ENCODE data around the gene NEK11.
A peak's percentile ranks its signal among the peaks of the same experiment; 100 is the strongest.

GRCh38 chr3:131033480-131034080 is 6.9 kb downstream of the NEK11 start:
- TF ChIP-seq BHLHE40 (IDR thresholded peaks at IDR 0.05; ENCODE audit: borderline replicate concordance) (no peak), HDGF (IDR thresholded peaks at IDR 0.05; ENCODE audit: borderline replicate concordance) (no peak), TARDBP (IDR thresholded peaks at IDR 0.05) (no peak), ELF4 (IDR thresholded peaks at IDR 0.05) (no peak), FOXA1 (IDR thresholded peaks at IDR 0.05) (0 out of 2 replicates have a peak, but pooled peaks have one; percentile 35), ZNF384 (IDR thresholded peaks at IDR 0.05) (no peak), L3MBTL2 (conservative IDR thresholded peaks at IDR 0.05) (no peak), CTBP1 (IDR thresholded peaks at IDR 0.05; ENCODE audit: borderline replicate concordance) (no peak)

Measured in HEK293T (cell line).